Measurements from ENCODE around the gene UNC13B.

The UNC13B gene

DNA sequence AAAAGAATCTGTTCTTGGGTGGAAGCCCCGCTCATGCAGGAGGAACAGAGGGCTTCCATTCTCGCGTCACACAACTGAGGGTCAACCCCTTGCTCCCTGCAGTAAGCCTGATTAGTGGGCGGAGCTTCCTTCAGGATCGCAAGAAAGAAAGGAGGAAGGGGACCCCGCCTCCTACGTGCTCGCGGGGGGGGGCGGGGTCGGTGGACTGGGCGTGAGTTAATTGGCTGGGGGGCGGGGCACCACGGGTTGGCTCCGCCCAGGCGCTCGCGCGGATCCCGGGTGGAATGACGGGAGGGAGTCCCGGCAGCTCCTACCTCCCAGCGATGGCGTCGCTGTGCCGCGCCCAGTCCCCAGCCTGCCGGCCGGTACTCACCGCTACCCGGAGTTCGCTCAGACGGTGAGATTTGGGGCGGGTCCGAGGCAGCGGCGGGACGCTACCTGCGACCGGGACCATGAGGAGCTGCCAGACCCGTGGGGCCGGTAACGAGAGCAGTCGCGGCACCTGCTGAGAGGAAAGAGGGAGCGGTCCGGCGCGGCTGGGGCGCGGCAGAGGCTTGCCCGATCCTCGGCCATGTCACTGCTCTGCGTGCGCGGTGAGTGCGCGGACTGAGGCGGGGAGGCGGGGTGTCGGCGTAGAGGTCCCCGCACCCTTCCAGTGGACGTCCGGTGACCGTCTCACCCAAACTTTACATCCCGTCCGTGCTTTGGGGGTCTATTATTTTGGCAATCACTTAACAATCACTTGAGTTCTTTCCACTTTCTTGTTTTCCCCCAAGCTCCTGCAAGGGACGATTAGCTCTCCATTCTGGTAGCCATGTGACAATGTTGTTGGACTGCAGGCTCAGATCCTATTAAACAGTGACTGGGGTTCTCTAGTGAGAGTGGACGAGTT is at the start of gene UNC13B:
TSS of gene UNC13B (plus strand) at position 297 of the 892 bp plus-strand sequence. CDS start at position 572, 275 bp downstream.
- TF ChIP-seq, protein P1, sequence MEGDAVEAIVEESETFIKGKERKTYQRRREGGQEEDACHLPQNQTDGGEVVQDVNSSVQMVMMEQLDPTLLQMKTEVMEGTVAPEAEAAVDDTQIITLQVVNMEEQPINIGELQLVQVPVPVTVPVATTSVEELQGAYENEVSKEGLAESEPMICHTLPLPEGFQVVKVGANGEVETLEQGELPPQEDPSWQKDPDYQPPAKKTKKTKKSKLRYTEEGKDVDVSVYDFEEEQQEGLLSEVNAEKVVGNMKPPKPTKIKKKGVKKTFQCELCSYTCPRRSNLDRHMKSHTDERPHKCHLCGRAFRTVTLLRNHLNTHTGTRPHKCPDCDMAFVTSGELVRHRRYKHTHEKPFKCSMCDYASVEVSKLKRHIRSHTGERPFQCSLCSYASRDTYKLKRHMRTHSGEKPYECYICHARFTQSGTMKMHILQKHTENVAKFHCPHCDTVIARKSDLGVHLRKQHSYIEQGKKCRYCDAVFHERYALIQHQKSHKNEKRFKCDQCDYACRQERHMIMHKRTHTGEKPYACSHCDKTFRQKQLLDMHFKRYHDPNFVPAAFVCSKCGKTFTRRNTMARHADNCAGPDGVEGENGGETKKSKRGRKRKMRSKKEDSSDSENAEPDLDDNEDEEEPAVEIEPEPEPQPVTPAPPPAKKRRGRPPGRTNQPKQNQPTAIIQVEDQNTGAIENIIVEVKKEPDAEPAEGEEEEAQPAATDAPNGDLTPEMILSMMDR (conservative IDR thresholded peaks at IDR 0.05; ENCODE audit: low read length) = peak; percentile 12; the same call in 1 of the 2 replicates
- DNase-seq (ENCODE audit: low read depth) = peak; percentile 93
- peak within 1 kb of the TSS; percentile 86 for H3K4me3 ChIP-seq (ENCODE audit: low read length)

DNA sequence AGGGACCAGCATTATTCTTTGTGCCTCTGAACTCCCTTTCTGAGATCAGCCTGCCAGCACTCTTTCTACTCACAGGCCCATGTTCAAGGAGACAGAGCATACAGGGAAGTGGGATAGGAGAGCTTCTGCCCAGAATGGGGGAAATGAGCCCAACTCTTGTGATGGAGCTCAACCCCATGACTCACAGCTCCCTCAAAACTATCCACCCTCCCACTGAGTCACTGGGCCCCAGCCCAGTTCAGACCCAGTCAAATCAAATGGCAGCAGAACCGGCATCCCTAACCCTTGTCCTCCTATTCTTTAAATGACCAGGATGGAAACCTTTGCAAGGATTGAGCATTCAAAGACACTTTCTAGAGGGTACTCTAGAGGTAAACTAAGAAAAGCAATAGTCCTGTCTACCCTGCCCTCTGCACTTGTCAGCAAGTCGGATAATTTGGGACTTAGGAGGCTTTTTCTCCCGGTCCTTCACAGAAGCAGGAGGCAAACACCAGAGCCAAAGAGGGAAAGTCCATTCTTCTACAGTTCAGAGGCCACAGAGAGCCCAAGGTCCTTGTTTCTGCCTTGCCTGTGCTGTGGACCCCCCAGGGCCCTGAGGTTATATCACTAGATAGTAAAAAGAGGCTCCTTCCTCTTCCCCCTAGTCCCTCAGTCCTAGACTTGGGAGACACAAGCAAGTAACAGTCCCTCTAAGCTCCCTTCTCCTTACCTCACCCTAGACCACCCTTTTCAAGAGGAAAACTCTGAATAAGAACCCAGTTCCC is 49.4 kb upstream of the UNC13B start:
- TF ChIP-seq, protein P1 (conservative IDR thresholded peaks at IDR 0.05; ENCODE audit: low read length) = no peak
- peak; percentile 84 for DNase-seq (ENCODE audit: low read depth)
- H3K4me3 ChIP-seq (ENCODE audit: low read length) = peak overlapping the region; percentile 63

DNA sequence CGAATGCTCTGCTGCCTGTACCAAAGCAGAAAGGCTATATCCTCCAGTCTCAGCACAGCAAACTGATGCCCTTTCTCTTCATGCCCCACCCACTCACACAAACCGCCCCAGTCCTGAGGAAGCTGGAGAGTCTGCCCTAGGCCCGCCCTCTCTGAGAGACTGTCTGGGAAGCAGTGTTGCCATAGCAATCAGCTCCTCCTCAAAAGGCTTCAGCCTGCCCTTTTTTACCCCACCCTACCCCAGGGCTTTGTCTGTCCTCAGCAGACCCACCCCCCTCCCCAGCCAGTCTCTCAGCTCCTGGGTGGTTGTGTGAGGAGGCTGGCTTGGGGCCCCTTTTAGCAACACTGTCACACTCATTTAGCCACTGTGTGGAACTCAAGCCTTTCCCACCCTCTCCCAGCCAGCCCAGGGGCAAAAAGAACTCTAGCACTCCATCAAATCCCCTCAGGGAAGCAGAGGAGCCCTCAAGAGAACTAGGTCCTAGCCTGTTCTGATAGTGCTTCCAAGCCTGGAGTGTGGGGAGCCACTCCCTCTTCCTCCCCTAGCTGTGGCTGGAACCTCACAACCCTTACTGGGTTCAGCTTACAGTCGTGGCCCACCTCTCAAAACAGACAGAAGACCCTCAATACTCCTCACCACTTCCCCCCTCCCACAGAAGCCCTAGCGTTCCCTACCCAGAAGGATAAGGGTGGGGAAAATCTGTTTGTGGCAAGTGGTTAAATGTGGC is 47.5 kb upstream of the UNC13B start:
- TF ChIP-seq, protein P1 (conservative IDR thresholded peaks at IDR 0.05; ENCODE audit: low read length) = no peak
- peak overlapping the region; percentile 97 for H3K4me3 ChIP-seq (ENCODE audit: low read length)
- DNase-seq (ENCODE audit: low read depth) = peak; percentile 96

DNA sequence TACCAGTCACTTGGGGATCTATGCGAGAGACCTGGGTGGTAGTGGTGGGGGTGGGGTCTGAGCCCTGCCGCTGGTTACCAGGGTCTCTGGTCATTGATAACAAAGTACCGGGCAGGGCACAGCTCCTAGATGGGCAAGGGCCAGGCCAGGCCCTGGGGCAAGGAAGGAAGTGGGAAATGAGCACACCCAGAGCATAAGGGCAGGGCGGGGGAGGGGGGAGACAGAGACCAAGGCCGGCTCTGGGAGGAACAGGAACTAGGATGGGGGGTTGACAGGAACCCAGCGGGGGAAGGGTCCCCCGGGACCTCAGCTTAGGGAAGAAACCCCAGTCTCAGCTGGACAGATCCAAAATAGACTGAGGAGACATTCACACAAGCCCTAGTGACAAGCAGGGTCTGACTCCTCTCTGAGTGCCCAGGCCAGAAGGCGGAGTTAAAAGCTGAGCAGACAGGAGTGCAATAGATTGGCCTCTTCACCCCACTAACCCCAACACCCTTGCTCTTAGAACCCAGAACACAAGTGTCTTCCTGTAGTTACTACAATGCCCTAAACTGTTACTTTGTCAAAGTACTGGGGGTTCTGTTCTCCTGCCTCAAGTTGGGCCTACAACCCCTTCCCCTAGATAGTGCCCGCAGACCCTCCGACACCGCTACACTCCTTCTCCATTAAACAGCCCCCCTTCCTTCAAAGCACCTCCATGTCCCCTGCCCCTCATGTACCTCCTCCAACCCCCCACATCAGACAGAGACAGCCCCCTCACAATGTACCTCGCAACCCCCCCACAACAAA is 46.8 kb upstream of the UNC13B start:
- TF ChIP-seq, protein P1 (conservative IDR thresholded peaks at IDR 0.05; ENCODE audit: low read length) = no peak
- H3K4me3 ChIP-seq (ENCODE audit: low read length) = peak overlapping the region; percentile 97
- DNase-seq (ENCODE audit: low read depth) = peak; percentile 47

DNA sequence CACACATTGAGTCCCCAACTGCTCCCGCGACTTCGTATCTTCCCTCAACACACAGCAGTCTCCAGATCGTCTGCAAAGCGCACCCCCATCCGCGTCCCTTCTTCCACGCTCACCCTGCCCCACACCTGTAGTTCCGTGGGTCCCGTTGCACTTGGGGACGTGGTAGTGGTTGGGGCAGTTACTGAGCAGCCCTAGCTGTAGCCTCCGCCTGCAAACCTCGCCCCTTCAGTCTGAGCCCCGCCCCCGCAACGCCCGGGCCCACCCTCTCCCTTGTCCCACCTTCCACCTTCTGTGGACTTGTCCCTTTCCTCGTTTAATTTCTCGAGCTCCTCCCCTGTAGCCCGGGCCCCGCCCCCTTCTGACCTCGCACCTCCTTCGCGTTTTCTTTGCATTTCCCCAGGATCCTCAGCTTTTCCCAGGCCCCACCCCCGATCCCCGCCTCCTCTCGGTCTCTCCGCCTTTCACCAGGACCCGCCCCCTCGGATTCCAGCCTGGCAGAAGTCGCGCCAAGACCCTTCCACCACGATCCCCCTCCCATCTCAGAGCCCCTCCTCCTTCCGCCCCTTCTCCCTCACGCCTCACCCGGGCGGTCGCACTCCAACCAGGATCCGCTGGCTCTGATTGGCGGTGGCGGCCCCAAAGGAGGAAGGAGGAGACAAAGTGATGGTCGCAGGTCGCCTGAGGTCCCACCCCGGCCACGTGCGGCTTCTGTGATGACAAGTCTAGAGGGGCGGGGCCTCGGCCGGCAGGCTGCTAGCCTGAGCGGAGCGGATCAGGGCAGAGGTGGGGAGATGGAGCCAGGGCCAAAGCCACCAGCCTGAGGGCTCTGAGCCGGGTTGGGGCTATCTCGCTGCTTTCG is 45.9 kb upstream of the UNC13B start, which contains the start of gene ATOSB:
TSS of gene ATOSB (minus strand) at position 183 of the 859 bp plus-strand sequence. CDS start 7,588 bp downstream, outside the sequence.
- H3K4me3 ChIP-seq (ENCODE audit: low read length) = peak within 1 kb of the TSS; percentile 97
- TF ChIP-seq, protein P1 (conservative IDR thresholded peaks at IDR 0.05; ENCODE audit: low read length) = no peak
- DNase-seq (ENCODE audit: low read depth) = peak; percentile 93

All from AG10803 (cell line).